Bronchial epithelial cell (primary cell): ENCODE data around the gene YTHDC1. TPM values are rescaled to one million over a fixed set of nuclear protein-coding genes. Genes with fewer than 3 reads are reported as not detected.
A peak's percentile ranks its signal among the peaks of the same experiment; 100 is the strongest.

Source experiments
- DNase-seq: peaks from one replicate; pipeline ENCODE4 v3.0.0-alpha.2; 2010; ENCODE audit warnings: low read depth
- FAIRE-seq: peaks from 2 replicates; lab custom pipeline; 2011; peaks lifted over from hg19 to GRCh38; lab: Jason Lieb, UNC
- H3K27me3 ChIP-seq: 2 replicates; pipeline ENCODE4 v1.5.1; 2011; ENCODE audit warnings: low read length; ENCODE audit not compliant: control insufficient read depth, insufficient read depth
- H3K36me3 ChIP-seq: 2 replicates; pipeline ENCODE4 v1.5.1; 2011; ENCODE audit warnings: low read length; ENCODE audit not compliant: control insufficient read depth, insufficient read depth
- H3K4me3 ChIP-seq: 2 replicates; pipeline ENCODE4 v1.5.1; 2011; ENCODE audit warnings: mild to moderate bottlenecking, low read depth, low read length, control low read depth
- CTCF ChIP-seq: IDR thresholded peaks from 2 replicates; pipeline ENCODE4 v1.5.1; 2011; ENCODE audit warnings: mild to moderate bottlenecking, moderate library complexity, low read length, control low read depth, inconsistent platforms; ENCODE audit not compliant: insufficient read depth, severe bottlenecking
- total RNA-seq: library from RNA; depleted of rRNA; stranded (reverse); fragments of >200 nt; gene quantifications from 2 replicates; pipeline ENCODE4 v1.2.1, GENCODE V29; 2014

YTHDC1 gene
- total RNA-seq, 1 donor from 2014 or later, result 44.5 TPM

- DNase-seq, result no peak
Observed at GRCh38 chr4:68388347-68388865, 38.5 kb upstream of the YTHDC1 start.

GRCh38 chr4:68385267-68385666 lies 35.4 kb upstream of the YTHDC1 start:
- no peak for TF ChIP-seq CTCF
- no peaks in the 10 kb centered on the region for H3K36me3 ChIP-seq
- FAIRE-seq, result no peak
- no peak overlapping the region for H3K4me3 ChIP-seq
- no peak for DNase-seq
- H3K27me3 ChIP-seq, result no peaks in the 10 kb centered on the region

More at GRCh38 chr4:68388347-68388865, 38.5 kb upstream of the YTHDC1 start:
- no peak for FAIRE-seq
- Histone ChIP-seq H3K4me3 (no peak overlapping the region), H3K36me3 (no peaks in the 10 kb centered on the region), H3K27me3 (no peaks in the 10 kb centered on the region)
- TF ChIP-seq CTCF, result no peak

- DNase-seq, result no peak
- Histone ChIP-seq H3K27me3 (no peaks in the 10 kb centered on the region), H3K4me3 (no peak overlapping the region), H3K36me3 (no peaks in the 10 kb centered on the region)
- FAIRE-seq, result no peak
- TF ChIP-seq CTCF, result no peak
Observed at GRCh38 chr4:68383115-68383514, 33.2 kb upstream of the YTHDC1 start.

GRCh38 chr4:68378226-68378625 lies 28.3 kb upstream of the YTHDC1 start:
- H3K36me3 ChIP-seq, result no peaks in the 10 kb centered on the region
- no peak for TF ChIP-seq CTCF
- no peak overlapping the region for H3K4me3 ChIP-seq
- DNase-seq (no peak), FAIRE-seq (no peak)
- H3K27me3 ChIP-seq, result no peaks in the 10 kb centered on the region

- H3K36me3 ChIP-seq, result no peaks in the 10 kb centered on the region
- peak; percentile 88 for FAIRE-seq
- DNase-seq, result peak; percentile 85
- no peaks in the 10 kb centered on the region for H3K27me3 ChIP-seq
- H3K4me3 ChIP-seq, result no peak overlapping the region
- TF ChIP-seq CTCF, result peak; percentile 81
Observed at GRCh38 chr4:68375667-68376559, 26.0 kb upstream of the YTHDC1 start.
